Measurements from ENCODE around the gene GALNT6.

The GALNT6 gene

GRCh38 chr12:51383269-51383905, 7.8 kb downstream of the GALNT6 start:
- DNase-seq (ENCODE audit: low read depth in 3 of 3, low spot score in 1 of 3), result no peak

GRCh38 chr12:51382173-51382572, 9.0 kb downstream of the GALNT6 start:
- no peak for DNase-seq (ENCODE audit: low read depth in 3 of 3, low spot score in 1 of 3)

- DNase-seq (ENCODE audit: low read depth in 3 of 3, low spot score in 1 of 3), result no peak
These were observed 9.8 kb downstream of the GALNT6 start for GRCh38 chr12:51381226-51382079.

GRCh38 chr12:51379571-51379970, 11.6 kb downstream of the GALNT6 start:
- DNase-seq (ENCODE audit: low read depth in 3 of 3, low spot score in 1 of 3), result no peak

DNA sequence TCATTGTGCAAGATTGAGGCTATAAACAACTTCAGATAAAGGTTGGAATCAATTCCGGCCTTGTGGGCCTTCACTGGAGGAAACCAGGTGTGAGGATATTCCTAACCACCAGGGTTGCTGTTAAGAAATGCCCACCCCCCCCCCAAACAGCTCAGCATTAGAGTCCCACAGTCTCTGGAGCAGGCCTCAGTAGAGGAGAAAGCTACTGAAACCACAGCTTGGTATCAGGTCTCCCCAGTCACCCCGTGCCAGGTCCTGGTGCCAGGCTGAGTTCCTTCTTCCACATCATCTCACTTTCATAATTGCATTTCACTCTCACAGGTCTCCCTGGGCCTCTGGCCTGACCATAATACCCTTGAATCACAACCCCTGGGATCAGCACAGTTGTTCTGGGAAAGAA, 12.5 kb downstream of the GALNT6 start:
- no peak for DNase-seq (ENCODE audit: low read depth in 3 of 3, low spot score in 1 of 3)

GRCh38 chr12:51377099-51377984, 13.9 kb downstream of the GALNT6 start:
- DNase-seq (ENCODE audit: low read depth in 3 of 3, low spot score in 1 of 3), result no peak

DNA sequence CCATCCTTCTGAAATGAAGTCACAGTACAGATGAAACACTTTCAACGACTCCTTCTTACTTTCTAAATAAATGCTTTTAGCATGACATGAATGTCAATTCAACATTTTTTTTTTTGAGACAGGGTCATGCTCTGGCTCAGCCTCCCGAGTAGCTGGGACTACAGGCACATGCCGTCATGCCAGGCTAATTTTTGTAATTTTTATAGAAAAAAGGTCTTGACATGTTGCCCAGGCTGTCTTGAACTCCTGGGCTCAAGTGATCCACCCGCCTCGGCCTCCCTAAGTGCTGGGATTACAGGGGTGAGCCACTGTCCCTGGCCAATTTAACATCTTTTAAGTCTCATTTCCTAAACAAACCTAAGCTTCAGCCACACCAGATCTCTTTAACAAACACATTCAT, 16.4 kb downstream of the GALNT6 start:
- DNase-seq (ENCODE audit: low read depth in 3 of 3, low spot score in 1 of 3), result no peak

DNA sequence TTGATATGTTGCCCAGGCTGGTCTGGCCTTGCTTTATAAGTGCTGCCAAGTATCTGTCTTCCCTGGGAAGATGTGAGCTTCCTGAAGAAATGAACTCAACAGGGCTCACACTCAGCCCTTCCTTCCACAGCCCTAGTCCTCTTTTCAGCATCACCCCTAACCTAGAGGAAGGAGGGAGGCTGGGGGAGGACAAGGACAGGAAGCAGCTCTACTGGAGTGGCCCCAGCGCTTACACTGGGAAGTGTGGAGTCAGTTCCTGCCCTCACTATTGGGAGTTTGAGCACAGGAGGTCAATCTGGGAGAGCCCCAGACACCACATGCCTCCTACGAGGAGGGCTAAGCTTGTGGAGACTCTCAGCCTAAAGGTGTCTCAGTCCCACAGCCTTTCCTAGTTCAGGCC, 16.8 kb downstream of the GALNT6 start:
- no peak for DNase-seq (ENCODE audit: low read depth in 3 of 3, low spot score in 1 of 3)

- no peak for DNase-seq (ENCODE audit: low read depth in 3 of 3, low spot score in 1 of 3)
These were observed 18.0 kb downstream of the GALNT6 start for GRCh38 chr12:51373187-51373586.

DNA sequence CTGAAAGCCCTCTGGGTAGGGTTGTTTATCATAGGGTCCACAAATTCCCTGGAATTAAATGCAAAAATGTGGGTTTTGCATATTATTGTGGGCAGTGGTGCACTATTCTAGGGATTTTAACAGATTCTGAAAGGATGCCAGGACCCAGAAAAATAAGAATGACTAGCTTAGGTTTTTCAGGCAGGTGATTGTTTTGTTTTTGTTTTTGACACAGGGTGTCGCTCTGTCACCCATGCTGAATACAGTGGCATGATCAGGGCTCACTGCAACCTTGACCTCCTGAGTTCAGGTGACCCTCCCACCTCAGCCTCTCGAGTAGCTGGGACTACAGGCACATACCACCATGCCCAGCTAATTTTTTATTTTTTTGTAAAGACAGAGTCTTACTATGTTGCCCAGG, 19.2 kb downstream of the GALNT6 start:
- DNase-seq (ENCODE audit: low read depth in 3 of 3, low spot score in 1 of 3), result no peak

DNA sequence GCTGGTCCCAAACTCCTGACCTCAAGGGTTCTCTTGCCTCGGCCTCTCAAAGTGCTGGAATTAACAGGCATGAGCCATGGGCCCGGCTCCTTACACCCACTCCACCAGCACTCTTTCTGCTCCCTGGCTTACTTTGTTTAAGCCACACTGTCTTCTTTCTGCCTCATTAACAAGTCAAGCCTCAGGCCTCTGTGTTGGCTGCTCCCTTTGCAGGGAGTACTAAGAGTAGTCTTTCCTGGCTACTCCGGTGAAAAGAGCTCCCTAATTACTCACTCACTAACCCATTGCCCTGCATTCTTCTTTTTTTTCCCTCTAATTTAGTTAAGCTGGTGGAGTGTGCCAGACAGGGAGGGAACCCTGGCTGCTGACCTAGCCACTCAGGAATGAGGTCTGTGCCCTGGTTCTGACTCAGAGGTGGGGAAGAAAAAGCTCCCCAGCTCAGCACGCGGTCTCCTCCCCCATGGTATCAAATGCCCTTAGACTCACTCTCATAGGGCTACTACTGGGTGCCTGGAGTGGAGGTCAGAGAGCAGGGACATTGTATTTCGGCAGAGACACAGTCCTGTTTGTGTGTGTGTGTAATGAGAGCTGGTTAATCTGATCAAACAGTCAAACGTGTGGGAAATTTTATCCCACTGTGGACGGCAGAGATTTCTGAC, 19.8 kb downstream of the GALNT6 start:
- no peak for DNase-seq (ENCODE audit: low read depth in 3 of 3, low spot score in 1 of 3)

DNA sequence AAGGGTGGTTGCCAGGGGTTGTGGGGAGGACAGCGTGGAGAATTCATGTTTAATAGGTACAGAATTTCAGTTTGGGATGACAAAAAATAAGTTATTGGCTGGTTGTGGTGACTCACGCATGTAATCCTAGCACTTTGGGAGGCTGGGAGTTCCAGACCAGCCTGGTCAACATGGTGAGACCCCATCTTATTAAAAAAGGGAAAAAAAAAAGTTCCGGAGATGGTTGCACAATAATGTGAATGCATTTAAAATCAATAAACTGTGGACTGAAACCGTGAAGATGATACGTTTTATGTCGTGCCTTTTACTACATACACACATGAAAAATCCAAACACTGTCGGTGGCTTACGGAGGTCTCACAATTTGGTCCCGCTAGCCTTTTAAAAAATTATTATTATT, 20.5 kb downstream of the GALNT6 start:
- DNase-seq (ENCODE audit: low read depth in 3 of 3, low spot score in 1 of 3), result no peak

- no peak for DNase-seq (ENCODE audit: low read depth in 3 of 3, low spot score in 1 of 3)
These were observed 21.6 kb downstream of the GALNT6 start for GRCh38 chr12:51369581-51369980.

DNA sequence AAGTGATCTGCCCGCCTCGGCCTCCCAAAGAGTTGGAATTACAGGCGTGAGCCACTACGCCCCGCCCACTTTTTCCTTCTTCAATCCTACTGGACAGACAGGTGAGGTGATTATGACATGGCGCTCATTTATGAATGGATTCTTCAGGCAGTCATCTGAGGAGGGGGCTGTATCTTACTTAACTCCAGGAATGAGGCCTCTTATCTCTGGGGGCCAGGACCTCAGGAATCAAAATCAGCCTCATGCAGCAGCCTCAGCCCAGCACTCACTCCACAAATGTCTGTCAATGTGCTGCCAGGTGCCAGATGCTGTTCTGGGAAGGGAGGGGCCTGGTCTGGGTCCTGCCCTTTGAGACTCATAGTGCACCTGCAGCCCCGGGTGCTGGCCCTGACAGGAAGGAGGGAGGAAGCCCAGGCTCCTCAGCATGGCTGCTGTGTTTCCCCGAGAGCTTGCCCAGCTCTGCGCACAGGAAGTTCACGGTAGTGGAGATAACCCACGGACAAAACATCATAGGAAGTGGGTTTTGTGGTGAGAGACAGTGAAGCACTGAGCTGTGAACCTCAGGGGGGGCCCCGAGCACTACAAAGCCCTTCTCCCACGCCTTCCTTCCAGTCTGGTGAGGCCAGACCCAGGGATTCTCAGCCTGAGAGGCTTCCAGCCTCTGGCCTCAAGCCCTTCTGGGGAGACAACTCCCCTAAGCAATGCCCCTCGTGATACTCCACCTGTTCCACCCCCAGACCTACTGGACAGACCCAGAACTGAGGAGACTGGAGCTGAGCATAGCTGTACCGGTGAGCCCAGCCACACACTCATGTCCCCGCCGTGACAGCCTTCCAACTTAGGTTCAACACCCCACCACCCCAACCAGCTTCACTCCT, 22.3 kb downstream of the GALNT6 start:
- DNase-seq (ENCODE audit: low read depth in 3 of 3, low spot score in 1 of 3), result peak; percentile 53 to 76 (median 72)

- no peak for DNase-seq (ENCODE audit: low read depth in 3 of 3, low spot score in 1 of 3)
These were observed 25.9 kb downstream of the GALNT6 start for GRCh38 chr12:51365276-51365675.

DNA sequence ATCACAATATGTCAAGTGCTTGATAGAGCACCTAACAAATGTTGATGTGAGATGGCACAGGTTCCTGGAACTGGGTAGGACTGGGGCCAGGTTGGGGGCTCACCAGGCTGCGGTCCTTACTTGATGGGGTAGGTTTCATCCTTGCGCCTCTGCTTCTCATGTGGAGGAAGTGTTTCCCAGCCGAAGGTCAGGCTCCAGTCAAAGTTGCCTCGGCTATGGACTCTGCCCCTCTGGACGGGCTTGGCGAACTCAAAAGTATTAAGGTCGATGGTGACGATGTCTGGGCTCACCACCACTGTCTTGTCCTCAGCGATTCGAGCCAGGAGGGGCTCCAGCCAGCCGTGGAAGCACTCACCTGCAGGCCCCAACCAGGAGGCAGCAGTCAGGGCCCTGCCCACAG, 27.2 kb downstream of the GALNT6 start:
- no peak for DNase-seq (ENCODE audit: low read depth in 3 of 3, low spot score in 1 of 3)

DNA sequence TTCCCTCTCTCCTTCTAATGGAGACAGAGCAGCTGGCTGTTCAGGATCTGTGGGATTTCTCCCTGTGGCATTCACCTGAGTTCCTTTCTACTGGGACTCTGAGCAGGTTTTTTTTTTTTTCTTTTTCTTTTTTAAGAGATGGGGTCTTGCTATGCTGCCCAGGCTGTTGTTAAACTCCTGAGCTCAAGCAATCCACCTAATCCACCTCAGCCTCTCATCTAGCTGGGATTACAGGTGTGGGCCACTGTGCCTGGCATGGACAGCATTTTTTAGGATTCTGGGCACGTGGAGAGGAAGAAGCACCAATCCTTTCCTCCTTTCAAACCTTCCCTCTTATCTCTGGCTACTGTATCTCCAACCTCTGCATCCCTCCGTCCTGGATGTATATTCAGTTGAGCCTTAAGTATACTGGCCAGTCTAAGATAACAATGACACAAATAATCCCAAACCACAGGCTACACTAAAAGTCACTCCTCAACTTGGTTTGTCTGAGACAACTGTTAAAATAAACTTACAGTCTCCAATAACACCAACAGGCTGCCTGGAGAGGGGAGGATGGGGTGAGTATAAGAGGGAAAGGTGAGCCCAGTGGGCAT, 28.4 kb downstream of the GALNT6 start:
- DNase-seq (ENCODE audit: low read depth in 3 of 3, low spot score in 1 of 3), result no peak

- no peak for DNase-seq (ENCODE audit: low read depth in 3 of 3, low spot score in 1 of 3)
These were observed 28.9 kb downstream of the GALNT6 start for GRCh38 chr12:51362307-51362706.

DNA sequence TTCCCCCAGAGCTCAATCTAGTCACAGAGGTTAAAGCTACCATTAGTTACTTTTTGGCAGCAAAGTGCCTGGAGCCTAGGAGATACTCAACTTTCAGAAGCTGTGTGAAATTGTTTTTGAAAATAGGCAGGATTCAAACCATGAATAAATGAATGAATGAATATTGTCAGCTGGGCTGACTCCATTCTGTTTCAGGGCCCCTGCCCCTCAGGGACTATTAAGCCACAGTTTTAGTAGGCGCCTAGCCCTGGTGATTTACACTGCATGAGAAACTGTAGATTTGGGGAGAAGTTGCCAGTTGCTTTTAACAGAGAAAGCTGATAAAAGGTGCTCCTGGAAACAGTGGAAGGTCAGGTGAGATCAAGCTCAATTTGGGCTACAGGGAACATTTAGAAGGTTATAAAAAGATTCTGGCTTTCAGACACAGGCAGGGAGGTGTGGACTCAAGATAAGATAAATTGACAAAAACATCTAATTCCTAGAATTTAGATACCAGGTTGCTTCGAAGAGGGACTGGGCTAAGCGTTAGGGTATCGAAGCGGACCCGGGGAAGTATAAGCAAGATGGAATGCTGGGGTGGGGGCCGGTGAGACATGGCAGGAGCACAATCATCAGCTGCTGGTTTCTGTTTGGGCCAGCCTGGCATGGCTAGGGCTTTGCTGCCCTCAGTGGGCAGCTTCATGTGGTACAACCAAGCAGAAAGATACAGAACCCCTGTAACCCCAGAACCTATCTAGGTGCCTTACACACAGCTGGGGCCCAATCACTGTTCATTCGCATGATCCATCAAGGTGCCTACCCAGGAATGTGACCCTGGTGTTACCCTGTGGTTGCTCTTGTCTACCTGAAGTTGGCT, 29.8 kb downstream of the GALNT6 start:
- DNase-seq (ENCODE audit: low read depth in 3 of 3, low spot score in 1 of 3), result no peak
